Mesothelial cell of epicardium (in vitro differentiated cells): ENCODE results near the gene MYRIP. TPM values are rescaled to one million over a fixed set of nuclear protein-coding genes. Genes with fewer than 3 reads are reported as not detected.

ENCODE experiments used
- DNase-seq, 2 experiments: peaks; one replicate each; pipeline ENCODE4 v3.0.0; 2021; ENCODE audit warnings: low spot score in 2 of 2; ENCODE audit not compliant: unreplicated experiment in 2 of 2
- H3K27ac Mint-ChIP-seq: 2 replicates; pipeline ENCODE4 v1.8.0; 2021; ENCODE audit warnings: mixed read lengths
- H3K27me3 Mint-ChIP-seq: 2 replicates; pipeline ENCODE4 v1.8.0; 2021; ENCODE audit warnings: low read depth, mixed read lengths
- H3K36me3 Mint-ChIP-seq: 2 replicates; pipeline ENCODE4 v1.8.0; 2021; ENCODE audit warnings: mixed read lengths
- H3K4me1 Mint-ChIP-seq: 2 replicates; pipeline ENCODE4 v1.8.0; 2021; ENCODE audit warnings: mixed read lengths
- H3K4me3 Mint-ChIP-seq: 2 replicates; pipeline ENCODE4 v1.8.0; 2021; ENCODE audit warnings: mild to moderate bottlenecking, moderate library complexity, mixed read lengths
- H3K9me3 Mint-ChIP-seq: 2 replicates; pipeline ENCODE4 v1.8.0; 2021; ENCODE audit warnings: mixed read lengths
- total RNA-seq: library from RNA; stranded (reverse); gene quantifications from 3 replicates; pipeline ENCODE4 v1.2.1, GENCODE V29; 2021
- TF ChIP-seq, protein P1 (sequence below): fragments of 200-600 bp; sonication (generic); IDR thresholded peaks from one replicate; pipeline ENCODE4 v1.5.0; 2021; ENCODE audit warnings: antibody characterized with exemption; ENCODE audit not compliant: unreplicated experiment

The MYRIP gene
- total RNA-seq, 1 donor from 2014 or later = 0.63 TPM

DNA sequence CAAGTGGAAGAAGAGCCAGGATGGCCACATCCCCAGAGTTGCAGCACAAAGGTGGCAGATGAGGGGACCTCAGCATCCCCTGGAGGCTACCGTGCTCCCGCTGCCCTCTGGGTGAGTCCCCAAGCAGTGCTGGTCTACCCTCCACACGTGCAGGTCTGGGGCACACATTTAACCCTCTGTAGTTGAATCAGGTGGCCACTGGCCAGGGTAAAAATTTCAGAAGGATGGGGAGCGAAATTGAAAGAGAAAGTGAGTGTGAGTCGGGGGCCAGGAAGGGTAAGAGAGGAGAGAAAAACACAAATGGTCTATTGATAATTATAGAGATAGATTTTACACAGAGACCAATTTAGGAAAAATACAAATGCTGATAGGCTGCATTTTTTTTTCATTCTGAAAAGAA lies 360.6 kb downstream of the MYRIP start:
- Mint-ChIP-seq H3K4me3 (no peak overlapping the region), H3K27ac (no peak overlapping the region), H3K9me3 (peaks cover 4% of the 10 kb centered on the region), H3K27me3 (peaks cover 50% of the 10 kb centered on the region), H3K4me1 (no peaks in the 10 kb centered on the region), H3K36me3 (no peaks in the 10 kb centered on the region)
- TF ChIP-seq, protein P1, sequence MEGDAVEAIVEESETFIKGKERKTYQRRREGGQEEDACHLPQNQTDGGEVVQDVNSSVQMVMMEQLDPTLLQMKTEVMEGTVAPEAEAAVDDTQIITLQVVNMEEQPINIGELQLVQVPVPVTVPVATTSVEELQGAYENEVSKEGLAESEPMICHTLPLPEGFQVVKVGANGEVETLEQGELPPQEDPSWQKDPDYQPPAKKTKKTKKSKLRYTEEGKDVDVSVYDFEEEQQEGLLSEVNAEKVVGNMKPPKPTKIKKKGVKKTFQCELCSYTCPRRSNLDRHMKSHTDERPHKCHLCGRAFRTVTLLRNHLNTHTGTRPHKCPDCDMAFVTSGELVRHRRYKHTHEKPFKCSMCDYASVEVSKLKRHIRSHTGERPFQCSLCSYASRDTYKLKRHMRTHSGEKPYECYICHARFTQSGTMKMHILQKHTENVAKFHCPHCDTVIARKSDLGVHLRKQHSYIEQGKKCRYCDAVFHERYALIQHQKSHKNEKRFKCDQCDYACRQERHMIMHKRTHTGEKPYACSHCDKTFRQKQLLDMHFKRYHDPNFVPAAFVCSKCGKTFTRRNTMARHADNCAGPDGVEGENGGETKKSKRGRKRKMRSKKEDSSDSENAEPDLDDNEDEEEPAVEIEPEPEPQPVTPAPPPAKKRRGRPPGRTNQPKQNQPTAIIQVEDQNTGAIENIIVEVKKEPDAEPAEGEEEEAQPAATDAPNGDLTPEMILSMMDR = no peak
- no peak for DNase-seq

- no peaks in the 10 kb centered on the region for H3K36me3 Mint-ChIP-seq
- no peak for DNase-seq
- H3K4me1 Mint-ChIP-seq = no peaks in the 10 kb centered on the region
- H3K27ac Mint-ChIP-seq = no peak overlapping the region
- TF ChIP-seq, protein P1 = no peak
- H3K27me3 Mint-ChIP-seq = peaks cover 48% of the 10 kb centered on the region
- H3K9me3 Mint-ChIP-seq = peaks cover 4% of the 10 kb centered on the region
- H3K4me3 Mint-ChIP-seq = no peak overlapping the region
These were observed 361.0 kb downstream of the MYRIP start for GRCh38 chr3:40170395-40170794.

GRCh38 chr3:40172560-40172959 lies 363.2 kb downstream of the MYRIP start:
- Mint-ChIP-seq H3K9me3 (peaks cover 4% of the 10 kb centered on the region), H3K4me3 (no peak overlapping the region), H3K4me1 (no peaks in the 10 kb centered on the region), H3K36me3 (no peaks in the 10 kb centered on the region), H3K27ac (no peak overlapping the region), H3K27me3 (peaks cover 44% of the 10 kb centered on the region)
- TF ChIP-seq, protein P1 = no peak
- DNase-seq = no peak

- DNase-seq = no peak
- TF ChIP-seq, protein P1 = no peak
- Mint-ChIP-seq H3K27ac (no peak overlapping the region), H3K36me3 (no peaks in the 10 kb centered on the region), H3K4me3 (no peak overlapping the region), H3K27me3 (peaks cover 39% of the 10 kb centered on the region), H3K9me3 (peaks cover 4% of the 10 kb centered on the region), H3K4me1 (no peaks in the 10 kb centered on the region)
These were observed 363.9 kb downstream of the MYRIP start for GRCh38 chr3:40173227-40173721.

GRCh38 chr3:40178012-40178594 lies 368.7 kb downstream of the MYRIP start:
- H3K9me3 Mint-ChIP-seq = peaks cover 4% of the 10 kb centered on the region
- no peak for DNase-seq

More at GRCh38 chr3:40178012-40178594, 368.7 kb downstream of the MYRIP start:
- peaks cover 8% of the 10 kb centered on the region for H3K27me3 Mint-ChIP-seq
- TF ChIP-seq, protein P1 = no peak
- no peak overlapping the region for H3K4me3 Mint-ChIP-seq
- H3K4me1 Mint-ChIP-seq = no peaks in the 10 kb centered on the region
- no peaks in the 10 kb centered on the region for H3K36me3 Mint-ChIP-seq
- H3K27ac Mint-ChIP-seq = no peak overlapping the region
